ENCODE data around the gene LNPK. TPM values are rescaled to one million over a fixed set of nuclear protein-coding genes. Genes with fewer than 3 reads are reported as not detected.

LNPK gene
- total and polyA plus RNA-seq, 9 of the 15 experiments (the other 6 are each of a cell fraction or from before 2014, with no cell fraction given) = 6.4 to 40.4 (median 21.3) TPM

DNA sequence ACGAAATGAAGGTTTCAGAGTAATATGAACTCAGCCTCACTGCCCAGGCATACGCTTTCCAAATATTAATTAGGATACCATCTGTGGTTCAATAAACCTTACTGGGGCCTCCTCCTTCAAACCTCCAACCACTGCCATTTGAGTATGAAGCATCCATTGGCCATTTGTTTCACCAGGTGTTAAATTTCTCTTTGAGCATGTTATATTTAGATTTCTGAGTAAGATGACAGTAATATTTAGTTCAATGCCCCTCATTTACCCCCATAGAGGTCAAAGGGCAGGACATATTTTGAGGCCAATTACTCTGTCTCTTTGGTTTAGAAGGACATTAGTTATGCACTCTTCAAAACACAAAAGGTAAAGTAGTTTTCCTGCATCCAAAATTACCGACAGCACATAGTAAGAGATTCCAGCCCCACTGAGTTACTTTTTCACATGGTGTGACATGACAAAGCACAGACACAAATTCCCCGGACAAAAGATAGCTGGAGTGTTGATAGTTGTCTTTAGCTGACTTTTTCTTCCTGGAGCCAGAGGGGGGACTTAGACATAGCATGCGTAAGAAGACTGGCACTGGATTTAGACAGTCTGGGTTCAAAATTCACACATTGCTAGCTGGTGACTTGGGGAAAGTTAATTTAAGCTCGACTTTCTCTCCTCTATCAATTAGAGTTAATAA, 33.1 kb upstream of the LNPK start:
- intact Hi-C loops (cut with micrococcal nuclease) = no loop called here
- no peak overlapping the region for H3K27ac ChIP-seq (ENCODE audit: extremely low read depth, low read depth, low read length)
- no peak overlapping the region for H3K4me2 ChIP-seq (ENCODE audit: insufficient read depth, low read length)
- H3K79me2 ChIP-seq (ENCODE audit: control insufficient read depth, insufficient read depth, low read length) = no peaks in the 10 kb centered on the region
- H3K4me1 ChIP-seq (replicated peaks in 1 of 2; ENCODE audit: control insufficient read depth in 2 of 2, insufficient read depth in 2 of 2, low read length in 2 of 2) = no peaks in the 10 kb centered on the region
- 0 out of 5 replicates have a peak, but pooled peaks cover 0 to 3% of the 10 kb centered on the region in 2 experiments for H3K27me3 ChIP-seq (ENCODE audit: control insufficient read depth in 2 of 2, insufficient read depth in 2 of 2, low read length in 2 of 2)
- H4K20me1 ChIP-seq (replicated peaks; ENCODE audit: control insufficient read depth, insufficient read depth, low read length) = no peaks in the 10 kb centered on the region
- H2AFZ ChIP-seq (ENCODE audit: low read depth, low read length) = no peak overlapping the region
- TF ChIP-seq ZBTB17 (CRISPR knock-in tag; IDR thresholded peaks at IDR 0.05) = no peak
- TF ChIP-seq GATA2 (CRISPR knock-in tag; IDR thresholded peaks at IDR 0.05) = no peak
- TF ChIP-seq ZNF592 (IDR thresholded peaks at IDR 0.05) = no peak
- TF ChIP-seq ZNF830 (CRISPR knock-in tag; IDR thresholded peaks at IDR 0.05) = no peak
- TF ChIP-seq CBFA2T2 (conservative IDR thresholded peaks at IDR 0.05) = no peak
- no peak for TF ChIP-seq SMARCB1 (IDR thresholded peaks at IDR 0.05; ENCODE audit: insufficient read length, low read depth)
- no peak for TF ChIP-seq DNMT1 (IDR thresholded peaks at IDR 0.05)
- TF ChIP-seq ZNF445 (CRISPR knock-in tag; IDR thresholded peaks at IDR 0.05; ENCODE audit: low read depth) = no peak
- no peak for TF ChIP-seq ZNF395 (CRISPR knock-in tag; IDR thresholded peaks at IDR 0.05)
- no peak for TF ChIP-seq SMARCA4 (IDR thresholded peaks at IDR 0.05)
- WGBS (ENCODE audit: insufficient coverage, low coverage, missing lambda C conversion rate) = 11% methylated on average over 6 of the region's 6 CpGs
- H3K4me3 ChIP-seq = no peak overlapping the region
- BruUV-seq (replicated peaks) = no TSS peak
- H3K9ac ChIP-seq (ENCODE audit: insufficient read depth in 1 of 2, low read depth in 2 of 2, low read length in 2 of 2) = no peak overlapping the region
- no peaks in the 10 kb centered on the region for H3K9me3 ChIP-seq (replicated peaks; ENCODE audit: control insufficient read depth, insufficient read depth, low read depth, low read length)
- CTCF ChIA-PET (ENCODE audit: low intra/inter-chr PET ratio) = no interaction called here
- H3K36me3 ChIP-seq (ENCODE audit: control insufficient read depth, insufficient read depth, low read length) = no peaks in the 10 kb centered on the region
- ATAC-seq (no peak), FAIRE-seq (no peak), DNase-seq (ENCODE audit: extremely low read depth in 1 of 4, low spot score in 3 of 4) (no peak)
- no peaks in the 10 kb centered on the region for H3K9me1 ChIP-seq (ENCODE audit: control insufficient read depth, insufficient read depth, low read length)
- in situ Hi-C loops (cut with MboI) = no loop called here
- POLR2A ChIA-PET = interaction anchor here (0.6 to 1.4 kb wide), 3 partner anchors 8 to 12 kb away, joined by 3 to 5 read pairs (median 4); no protein-coding TSS in a partner anchor

All from K562 (cell line).